HG03521 (cell line): Measurements from ENCODE around the gene LRP1-AS.

Experiments used
- ATAC-seq: cut with Tn5 transposase; IDR thresholded peaks from one replicate; pipeline ENCODE4 v1.9.1; 2021; ENCODE audit warnings: mild to moderate bottlenecking, moderate library complexity; ENCODE audit not compliant: unreplicated experiment

LRP1-AS gene

DNA sequence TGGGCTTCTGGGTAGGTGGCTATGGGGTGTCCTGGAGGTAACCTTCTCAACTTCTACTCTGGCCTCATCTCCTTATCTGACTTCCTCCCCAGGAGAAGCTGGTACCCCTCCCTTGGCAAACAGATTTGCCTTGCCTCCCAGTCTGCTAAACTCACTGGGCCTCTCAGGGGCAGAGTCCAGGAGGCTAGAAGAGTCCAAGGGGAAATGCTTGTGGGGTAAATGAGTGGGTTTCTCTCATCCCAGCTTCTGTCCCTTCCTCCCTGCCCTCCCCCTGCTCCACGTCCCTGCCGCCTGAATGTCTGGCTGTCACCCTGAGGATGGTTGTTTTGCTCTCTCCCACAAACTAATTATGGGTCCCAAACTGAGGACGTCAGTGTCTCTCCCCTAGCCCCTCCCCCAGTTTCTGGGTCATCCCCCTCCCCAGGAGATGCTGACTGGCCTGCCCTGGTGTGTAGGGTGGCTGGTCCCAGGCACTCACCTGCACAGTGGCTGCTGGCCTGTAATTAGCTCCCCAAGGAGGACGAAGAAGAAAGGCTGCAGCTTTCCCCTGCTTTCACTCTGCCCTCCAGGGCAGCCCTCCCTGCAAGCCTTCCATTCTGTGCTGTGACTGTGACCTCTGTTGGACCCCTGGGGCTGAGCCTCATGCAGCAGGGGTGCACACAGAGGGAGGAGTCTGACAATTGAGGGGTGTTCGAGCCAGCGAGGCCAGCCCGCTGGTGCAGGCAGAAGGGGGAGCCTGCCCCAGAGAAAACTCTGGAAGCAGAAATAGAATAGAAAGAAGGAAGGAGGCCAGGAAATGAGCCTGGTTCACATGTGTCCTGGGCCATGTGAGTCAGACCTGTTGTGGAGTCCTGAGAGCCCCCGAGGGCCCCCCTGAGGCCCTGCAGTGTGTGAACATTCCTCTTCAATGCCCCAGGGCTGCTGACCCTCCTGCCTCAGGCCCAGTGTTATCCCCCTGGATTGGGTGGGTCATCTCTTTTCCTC, at the start of gene LRP1-AS:
Gene LRP1-AS, minus strand, starts transcription at position 659 of the 984 bp plus-strand sequence.
- ATAC-seq, result no peak

DNA sequence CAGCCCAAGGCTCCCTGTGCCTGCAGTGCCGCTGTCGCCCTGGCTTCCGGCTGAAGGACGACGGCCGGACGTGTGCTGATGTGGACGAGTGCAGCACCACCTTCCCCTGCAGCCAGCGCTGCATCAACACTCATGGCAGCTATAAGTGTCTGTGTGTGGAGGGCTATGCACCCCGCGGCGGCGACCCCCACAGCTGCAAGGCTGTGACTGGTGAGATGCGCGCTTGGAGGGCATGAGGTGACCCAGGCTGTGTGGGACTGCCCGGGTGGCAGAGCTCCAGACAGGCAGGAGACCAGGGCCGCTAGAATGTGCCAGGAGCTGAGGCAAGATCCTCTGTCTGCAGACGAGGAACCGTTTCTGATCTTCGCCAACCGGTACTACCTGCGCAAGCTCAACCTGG, 49.5 kb upstream of the LRP1-AS start:
- no peak for ATAC-seq

DNA sequence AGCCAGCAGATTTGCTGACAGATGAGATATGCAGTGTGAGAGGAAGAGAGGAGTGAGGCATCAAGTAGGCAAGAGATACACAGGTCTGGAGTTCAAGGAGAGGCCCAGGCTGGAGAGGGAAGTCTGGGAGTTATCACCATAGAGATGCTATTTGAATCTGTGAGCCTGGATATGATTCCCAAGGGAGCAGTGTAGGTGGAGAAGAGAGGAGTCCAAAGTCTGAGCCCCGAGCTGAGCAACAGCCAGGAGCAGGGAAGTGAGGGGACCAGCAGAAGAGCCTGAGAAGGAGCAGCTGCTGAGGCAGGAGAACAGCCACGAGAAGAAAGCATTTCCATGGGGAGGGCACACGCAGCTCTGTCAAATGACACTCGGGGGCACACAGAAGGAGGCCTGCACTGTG, 49.0 kb upstream of the LRP1-AS start:
- ATAC-seq, result no peak

DNA sequence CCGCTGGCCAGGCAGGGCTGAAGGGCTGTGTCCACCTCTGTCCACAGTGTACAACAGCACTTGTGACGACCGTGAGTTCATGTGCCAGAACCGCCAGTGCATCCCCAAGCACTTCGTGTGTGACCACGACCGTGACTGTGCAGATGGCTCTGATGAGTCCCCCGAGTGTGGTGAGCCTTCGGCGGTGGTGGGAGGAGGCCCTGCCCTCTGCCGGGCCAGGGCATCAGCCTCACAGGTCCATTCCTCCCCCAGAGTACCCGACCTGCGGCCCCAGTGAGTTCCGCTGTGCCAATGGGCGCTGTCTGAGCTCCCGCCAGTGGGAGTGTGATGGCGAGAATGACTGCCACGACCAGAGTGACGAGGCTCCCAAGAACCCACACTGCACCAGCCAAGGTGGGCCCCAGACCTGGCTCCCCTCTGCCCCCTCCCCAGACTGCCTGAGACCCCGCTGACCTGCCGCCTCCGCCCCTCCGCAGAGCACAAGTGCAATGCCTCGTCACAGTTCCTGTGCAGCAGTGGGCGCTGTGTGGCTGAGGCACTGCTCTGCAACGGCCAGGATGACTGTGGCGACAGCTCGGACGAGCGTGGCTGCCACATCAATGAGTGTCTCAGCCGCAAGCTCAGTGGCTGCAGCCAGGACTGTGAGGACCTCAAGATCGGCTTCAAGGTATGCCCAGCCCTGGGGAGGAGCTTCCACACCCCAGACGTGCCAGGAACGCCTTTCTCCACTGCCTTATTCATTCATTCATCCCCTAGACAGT, 48.4 kb upstream of the LRP1-AS start:
- ATAC-seq, result no peak

DNA sequence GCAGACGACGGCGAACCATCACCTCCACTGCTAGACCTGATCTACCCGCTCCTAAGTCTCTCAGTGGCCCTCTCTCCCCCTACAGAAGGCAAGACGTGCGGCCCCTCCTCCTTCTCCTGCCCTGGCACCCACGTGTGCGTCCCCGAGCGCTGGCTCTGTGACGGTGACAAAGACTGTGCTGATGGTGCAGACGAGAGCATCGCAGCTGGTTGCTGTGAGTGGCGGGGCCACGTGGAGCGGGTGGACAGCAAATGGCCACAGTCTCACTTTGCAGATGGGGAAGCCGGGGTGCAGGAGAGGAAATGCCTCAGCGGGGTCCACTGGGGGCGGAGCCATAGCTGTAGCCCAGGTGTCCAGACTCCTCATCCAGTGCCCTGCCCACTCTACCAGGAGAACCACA, 47.8 kb upstream of the LRP1-AS start:
- ATAC-seq, result no peak

DNA sequence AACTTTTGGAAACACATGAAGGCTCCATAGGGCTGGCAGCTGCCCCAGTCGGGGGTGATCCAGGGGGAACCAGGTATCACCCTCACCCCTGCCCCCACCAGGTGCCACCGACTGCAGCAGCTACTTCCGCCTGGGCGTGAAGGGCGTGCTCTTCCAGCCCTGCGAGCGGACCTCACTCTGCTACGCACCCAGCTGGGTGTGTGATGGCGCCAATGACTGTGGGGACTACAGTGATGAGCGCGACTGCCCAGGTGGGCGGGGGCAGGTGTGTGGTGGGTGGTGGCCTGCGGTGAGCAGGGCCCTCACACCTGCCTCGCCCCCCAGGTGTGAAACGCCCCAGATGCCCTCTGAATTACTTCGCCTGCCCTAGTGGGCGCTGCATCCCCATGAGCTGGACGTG, 46.8 kb upstream of the LRP1-AS start:
- ATAC-seq, result no peak

DNA sequence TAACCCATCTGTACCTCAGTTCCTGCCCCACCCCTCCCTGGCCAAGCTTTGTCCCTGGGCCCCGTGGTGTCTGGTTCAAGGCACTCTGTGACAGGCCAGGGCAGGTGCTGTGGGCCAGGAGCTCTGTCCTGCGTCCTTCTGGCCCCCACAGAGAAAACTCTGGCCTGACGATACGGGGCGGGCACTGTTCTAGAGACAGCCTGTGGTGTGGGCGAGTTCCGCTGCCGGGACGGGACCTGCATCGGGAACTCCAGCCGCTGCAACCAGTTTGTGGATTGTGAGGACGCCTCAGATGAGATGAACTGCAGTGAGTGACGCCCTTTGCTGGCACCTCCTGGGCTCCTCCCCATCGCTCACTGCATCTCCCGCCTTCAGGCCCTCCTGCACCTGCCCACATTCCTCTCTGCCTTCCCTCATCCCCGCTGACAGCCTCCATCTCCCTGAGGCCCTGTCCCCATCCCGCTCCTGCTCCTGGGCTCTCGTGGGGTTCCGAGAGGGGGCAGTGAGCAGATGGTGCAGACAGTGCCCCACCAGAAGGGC, 46.4 kb upstream of the LRP1-AS start:
- ATAC-seq, result no peak

DNA sequence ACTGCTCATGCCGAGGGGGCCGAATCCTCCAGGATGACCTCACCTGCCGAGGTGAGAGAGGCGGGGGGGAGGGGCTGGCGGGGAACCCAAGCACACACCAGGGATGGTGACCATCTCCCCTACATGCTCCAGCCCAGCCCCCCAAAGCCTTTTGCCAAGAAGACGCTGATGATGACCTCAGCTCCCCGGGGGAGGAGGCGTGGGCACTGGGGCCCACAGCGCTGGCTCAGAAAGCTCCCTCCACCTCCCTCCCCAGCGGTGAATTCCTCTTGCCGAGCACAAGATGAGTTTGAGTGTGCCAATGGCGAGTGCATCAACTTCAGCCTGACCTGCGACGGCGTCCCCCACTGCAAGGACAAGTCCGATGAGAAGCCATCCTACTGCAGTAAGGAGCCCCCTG, 45.5 kb upstream of the LRP1-AS start:
- ATAC-seq, result no peak

DNA sequence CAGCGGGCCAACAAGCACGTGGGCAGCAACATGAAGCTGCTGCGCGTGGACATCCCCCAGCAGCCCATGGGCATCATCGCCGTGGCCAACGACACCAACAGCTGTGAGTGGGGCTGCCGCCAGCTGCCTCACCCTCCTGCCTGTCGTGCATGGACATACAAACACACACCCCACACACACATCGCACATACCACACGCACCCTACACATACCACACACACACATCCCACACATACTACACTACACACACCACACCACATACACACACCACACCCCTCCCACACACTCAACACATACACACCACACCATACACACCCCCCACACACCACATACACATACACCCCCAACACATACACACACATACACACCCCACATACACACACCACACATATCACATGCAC, 44.0 kb upstream of the LRP1-AS start:
- ATAC-seq, result no peak

DNA sequence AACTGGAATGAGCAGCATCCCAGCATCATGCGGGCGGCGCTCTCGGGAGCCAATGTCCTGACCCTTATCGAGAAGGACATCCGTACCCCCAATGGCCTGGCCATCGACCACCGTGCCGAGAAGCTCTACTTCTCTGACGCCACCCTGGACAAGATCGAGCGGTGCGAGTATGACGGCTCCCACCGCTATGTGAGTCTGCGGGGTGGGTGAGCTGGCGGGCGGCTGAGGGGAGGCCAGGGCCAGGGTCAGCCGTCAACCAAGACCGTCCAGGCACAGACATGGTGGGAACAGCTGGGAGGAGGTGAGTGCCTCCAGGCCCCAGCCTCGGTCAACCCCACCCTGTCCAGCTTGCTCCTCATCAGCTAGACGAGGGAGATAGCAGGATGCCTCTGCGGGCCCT, 43.4 kb upstream of the LRP1-AS start:
- ATAC-seq, result no peak

DNA sequence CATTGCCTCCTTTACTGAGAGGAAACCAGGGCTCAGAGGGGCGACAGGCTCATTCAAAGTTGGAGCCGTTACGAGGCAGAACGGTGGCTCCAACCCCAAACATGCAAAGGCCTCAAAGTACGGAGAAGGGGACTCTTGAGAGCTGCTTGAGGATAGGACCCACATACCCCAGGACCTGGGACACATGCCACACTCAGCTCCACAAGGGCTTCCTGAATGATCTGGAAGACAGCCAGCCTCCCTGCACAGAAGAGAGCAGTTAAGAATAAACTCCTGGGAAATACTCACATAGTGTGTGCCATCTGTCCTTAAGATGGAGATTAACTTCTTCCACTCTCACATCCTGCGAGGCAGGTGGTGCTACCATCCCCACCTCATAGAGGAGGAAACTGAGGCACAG, 42.6 kb upstream of the LRP1-AS start:
- no peak for ATAC-seq

DNA sequence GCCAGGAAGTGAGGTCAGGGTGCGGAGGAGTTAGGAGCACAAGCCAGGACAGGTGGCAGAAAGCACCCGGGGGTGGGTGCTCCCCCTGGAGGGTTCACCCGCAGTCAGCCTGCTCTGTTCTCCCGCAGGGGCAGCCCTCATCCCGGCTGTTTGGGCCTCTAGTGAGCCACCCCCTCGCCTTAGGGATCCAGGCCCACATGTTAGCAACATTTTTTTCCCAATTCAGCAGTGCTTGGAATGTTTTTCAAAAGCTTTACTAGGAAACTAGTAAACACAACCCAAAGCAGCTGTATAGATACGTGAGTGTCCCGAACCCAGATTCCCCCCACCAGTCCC, 40.6 kb upstream of the LRP1-AS start:
- ATAC-seq, result no peak

DNA sequence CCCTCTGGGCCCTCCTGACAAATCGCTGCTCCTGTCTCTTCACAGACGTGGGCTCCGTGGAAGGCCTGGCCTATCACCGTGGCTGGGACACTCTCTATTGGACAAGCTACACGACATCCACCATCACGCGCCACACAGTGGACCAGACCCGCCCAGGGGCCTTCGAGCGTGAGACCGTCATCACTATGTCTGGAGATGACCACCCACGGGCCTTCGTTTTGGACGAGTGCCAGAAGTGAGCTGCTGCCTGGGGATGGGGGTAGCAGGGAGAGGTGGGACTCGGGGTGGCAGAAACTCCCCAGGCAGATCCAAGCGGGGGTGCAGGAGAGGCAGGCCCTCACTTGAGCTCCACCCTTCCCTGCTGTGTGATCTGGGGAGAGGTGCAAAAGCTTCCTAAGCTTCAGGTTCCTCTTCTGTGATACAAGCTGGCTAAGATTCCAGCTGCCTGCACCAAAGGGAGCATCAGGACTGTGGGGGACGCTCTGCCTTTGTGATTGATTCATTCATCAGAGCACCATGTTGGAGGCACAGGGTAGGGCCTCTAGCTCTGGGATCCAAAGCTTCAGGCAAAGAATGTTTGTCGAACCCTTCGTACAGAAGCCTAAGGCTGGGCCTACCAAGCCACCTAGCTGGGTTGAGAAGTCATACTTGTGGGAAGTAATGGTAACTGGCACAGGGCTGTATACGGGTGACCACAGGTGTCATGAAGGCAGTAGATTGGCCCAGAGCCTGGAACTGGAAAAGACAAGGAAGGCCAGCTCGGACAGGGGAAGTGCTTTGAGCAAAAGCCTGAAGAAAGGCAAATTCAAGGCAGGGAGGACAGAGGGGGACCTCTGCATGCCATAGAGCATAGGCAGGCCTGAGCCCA, 40.0 kb upstream of the LRP1-AS start:
- no peak for ATAC-seq

DNA sequence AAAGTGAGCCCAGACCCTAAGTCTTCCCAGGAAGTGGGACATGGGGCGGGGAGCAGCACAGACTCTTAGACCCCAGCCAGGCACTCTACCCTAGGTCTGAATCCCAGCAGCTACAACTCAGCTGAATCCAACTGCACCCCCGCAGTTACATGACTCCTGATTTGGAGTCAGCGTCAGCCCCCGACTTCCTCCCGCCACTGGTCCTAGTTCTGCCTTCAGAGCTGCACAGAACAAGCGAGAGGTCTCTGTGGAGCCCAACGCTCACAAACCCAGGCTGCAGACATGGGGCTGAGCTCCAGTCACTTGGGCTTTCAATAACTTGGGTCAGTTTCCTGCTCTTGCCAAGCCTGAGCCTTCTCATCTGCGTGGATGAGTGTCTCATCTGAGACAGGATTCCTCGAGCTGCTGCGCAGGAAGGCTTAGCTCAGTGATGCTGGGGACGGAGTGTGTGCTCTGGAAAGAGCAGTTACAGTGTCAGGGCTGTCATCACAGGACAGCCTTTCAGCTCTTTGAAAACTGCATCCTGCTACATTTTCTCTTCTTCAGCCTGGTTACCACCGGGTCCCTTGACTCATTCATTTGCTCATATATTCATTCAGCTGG, 38.6 kb upstream of the LRP1-AS start:
- no peak for ATAC-seq

DNA sequence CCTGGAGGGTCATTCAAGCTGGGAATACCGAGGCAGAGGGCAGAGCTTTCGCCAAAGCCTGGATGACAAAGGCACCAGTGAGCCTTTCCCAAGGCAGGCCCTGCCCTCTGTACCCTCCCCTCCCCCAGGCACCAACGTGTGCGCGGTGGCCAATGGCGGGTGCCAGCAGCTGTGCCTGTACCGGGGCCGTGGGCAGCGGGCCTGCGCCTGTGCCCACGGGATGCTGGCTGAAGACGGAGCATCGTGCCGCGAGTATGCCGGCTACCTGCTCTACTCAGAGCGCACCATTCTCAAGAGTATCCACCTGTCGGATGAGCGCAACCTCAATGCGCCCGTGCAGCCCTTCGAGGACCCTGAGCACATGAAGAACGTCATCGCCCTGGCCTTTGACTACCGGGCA, 38.0 kb upstream of the LRP1-AS start:
- ATAC-seq, result no peak

DNA sequence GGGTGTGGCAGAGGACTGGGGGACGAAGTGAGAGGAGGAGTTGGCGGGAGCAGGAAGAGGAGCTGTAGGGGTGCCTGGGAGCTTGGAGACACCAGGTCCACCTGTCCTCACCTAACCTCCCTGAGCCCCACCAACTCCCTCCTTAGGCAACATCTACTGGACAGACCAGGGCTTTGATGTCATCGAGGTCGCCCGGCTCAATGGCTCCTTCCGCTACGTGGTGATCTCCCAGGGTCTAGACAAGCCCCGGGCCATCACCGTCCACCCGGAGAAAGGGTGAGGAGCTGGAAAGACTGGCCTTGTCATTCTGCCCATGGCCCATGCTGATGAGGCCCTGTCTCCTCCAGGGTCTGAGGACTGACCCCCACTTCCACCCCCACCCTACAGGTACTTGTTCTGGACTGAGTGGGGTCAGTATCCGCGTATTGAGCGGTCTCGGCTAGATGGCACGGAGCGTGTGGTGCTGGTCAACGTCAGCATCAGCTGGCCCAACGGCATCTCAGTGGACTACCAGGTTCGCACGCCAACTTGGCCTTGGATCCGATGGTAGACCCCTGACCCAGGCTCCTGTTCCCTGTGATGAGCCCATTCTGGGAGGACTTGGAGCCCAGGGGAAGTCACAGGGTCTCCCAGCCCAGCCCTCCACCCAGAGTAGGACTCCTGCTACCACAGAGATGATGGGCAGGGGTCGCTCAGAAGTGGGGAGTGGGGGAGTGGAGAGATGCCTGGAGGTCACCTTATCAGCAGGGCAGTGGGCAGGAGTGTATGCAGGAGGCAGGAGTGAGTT, 36.7 kb upstream of the LRP1-AS start:
- no peak for ATAC-seq

DNA sequence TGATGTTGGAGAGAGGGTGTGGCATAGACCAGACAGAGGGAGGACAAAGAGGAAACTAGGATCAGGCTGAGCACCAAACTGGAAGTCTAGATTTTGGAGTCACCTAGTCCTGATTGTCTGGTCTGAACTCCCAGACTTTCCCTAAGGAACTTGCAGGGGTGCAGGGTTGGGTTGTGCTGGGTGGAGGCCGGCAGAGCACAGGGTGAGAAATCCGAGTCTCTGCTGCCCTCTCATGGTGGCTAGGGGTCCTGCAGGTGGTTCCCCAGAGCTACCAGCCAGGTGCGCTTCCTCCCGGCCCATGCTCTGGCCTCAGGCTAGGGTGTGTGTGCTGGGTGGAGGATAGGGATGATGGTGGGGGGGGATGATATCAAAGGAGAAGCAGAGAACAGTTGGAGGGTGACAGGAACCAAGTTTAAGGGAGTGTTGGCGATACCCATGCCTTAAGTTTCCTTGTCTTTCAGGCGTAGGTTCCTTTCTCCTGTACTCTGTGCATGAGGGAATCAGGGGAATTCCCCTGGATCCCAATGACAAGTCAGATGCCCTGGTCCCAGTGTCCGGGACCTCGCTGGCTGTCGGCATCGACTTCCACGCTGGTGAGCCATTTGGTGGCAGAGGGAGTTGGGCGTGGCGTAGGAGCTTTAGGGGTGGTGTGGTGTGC, 35.6 kb upstream of the LRP1-AS start:
- ATAC-seq, result peak; percentile 76

DNA sequence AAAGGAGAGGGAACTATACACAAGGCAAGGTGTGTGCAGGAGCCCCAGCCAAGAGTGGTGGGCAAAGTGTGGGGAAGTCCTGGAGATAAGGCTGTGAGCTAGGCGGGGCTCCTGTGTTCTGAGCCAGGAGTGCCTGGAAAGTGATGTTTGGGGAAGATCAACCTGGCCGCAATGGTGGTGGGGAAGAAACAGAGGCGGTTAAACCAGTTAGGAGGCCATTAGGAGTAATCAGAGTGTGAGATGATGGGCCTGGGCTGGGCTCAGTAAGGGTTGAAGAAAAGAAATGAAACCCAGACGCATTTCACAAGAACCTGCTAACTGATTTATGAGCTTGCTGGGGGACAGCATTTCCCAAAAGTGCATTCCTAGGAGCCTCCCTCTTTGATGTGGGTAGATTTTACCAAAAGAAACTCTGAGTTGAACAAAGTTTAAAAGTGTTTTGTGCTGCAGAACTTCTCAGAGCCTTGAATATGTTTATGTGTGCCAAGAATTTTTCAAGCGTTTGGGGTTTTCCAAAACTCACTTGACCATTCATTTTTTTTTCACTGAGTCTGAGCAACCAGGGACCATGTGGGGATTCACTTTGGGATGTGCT, 34.2 kb upstream of the LRP1-AS start:
- ATAC-seq, result no peak

DNA sequence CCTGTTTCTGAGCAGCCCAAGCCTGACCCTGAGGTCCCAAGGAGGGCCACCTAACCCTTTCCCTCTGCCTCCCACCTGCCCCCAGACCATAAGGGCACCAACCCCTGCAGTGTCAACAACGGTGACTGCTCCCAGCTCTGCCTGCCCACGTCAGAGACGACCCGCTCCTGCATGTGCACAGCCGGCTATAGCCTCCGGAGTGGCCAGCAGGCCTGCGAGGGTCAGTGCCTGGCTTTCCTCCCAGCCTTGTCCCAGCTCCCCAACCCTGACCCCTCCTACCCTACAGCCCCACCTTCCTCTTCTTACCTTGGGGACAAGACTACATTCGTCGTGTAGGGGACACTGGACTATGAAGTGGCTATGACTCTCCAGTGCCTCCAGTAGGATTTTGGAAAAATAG, 33.7 kb upstream of the LRP1-AS start:
- no peak for ATAC-seq
